ENCODE results near the gene CSPG4. TPM values are rescaled to one million over a fixed set of nuclear protein-coding genes. Genes with fewer than 3 reads are reported as not detected.

CSPG4 gene
- total RNA-seq, 1 donor from 2014 or later: 0.07 TPM

GRCh38 chr15:75661756-75662140 is 50.9 kb downstream of the CSPG4 start:
- Histone ChIP-seq H3K27ac (no peak overlapping the region), H3K4me2 (no peak overlapping the region), H3F3A (ENCODE audit: low read depth) (no peaks in the 10 kb centered on the region), H3K36me3 (no peaks in the 10 kb centered on the region), H4K20me1 (ENCODE audit: low read depth) (peaks cover 20% of the 10 kb centered on the region), H2AFZ (replicated peaks) (no peak overlapping the region), H3K9ac (no peak overlapping the region), H3K27me3 (no peaks in the 10 kb centered on the region), H3K4me3 (no peak overlapping the region), H3K9me3 (ENCODE audit: low read depth) (no peaks in the 10 kb centered on the region), H3K4me1 (no peaks in the 10 kb centered on the region), H3K79me2 (ENCODE audit: low read depth) (no peaks in the 10 kb centered on the region)
- DNase-seq (ENCODE audit: low spot score): no peak
- no peak for TF ChIP-seq EZH2 (IDR thresholded peaks at IDR 0.05)
- TF ChIP-seq EZH2phosphoT487 (IDR thresholded peaks at IDR 0.05): no peak
- no peak for TF ChIP-seq CTCF (IDR thresholded peaks at IDR 0.05)
- Mint-ChIP-seq H3K9me3 (no peaks in the 10 kb centered on the region), H3K27me3 (ENCODE audit: insufficient read depth, low read depth) (peaks cover 2% of the 10 kb centered on the region), H3K36me3 (peaks cover 3% of the 10 kb centered on the region), H3K4me3 (no peak overlapping the region), H3K4me1 (peaks cover 7% of the 10 kb centered on the region), H3K27ac (no peak overlapping the region)

- no peaks in the 10 kb centered on the region for H3K27me3 ChIP-seq
- no peaks in the 10 kb centered on the region for H3K4me1 ChIP-seq
- no peak overlapping the region for H3K4me2 ChIP-seq
- Mint-ChIP-seq H3K4me3 (no peak overlapping the region), H3K27me3 (ENCODE audit: insufficient read depth, low read depth) (peaks cover 2% of the 10 kb centered on the region), H3K9me3 (no peaks in the 10 kb centered on the region), H3K36me3 (peaks cover 4% of the 10 kb centered on the region), H3K4me1 (peaks cover 3% of the 10 kb centered on the region), H3K27ac (no peak overlapping the region)
- peak; percentile 42 for DNase-seq (ENCODE audit: low spot score)
- no peak overlapping the region for H3K4me3 ChIP-seq
- peaks cover 24% of the 10 kb centered on the region for H4K20me1 ChIP-seq (ENCODE audit: low read depth)
- TF ChIP-seq EZH2phosphoT487 (IDR thresholded peaks at IDR 0.05) (no peak), CTCF (IDR thresholded peaks at IDR 0.05) (no peak), EZH2 (IDR thresholded peaks at IDR 0.05) (no peak)
- H3F3A ChIP-seq (ENCODE audit: low read depth): no peaks in the 10 kb centered on the region
- H3K9ac ChIP-seq: no peak overlapping the region
- H3K9me3 ChIP-seq (ENCODE audit: low read depth): no peaks in the 10 kb centered on the region
- no peak overlapping the region for H3K27ac ChIP-seq
- H2AFZ ChIP-seq (replicated peaks): no peak overlapping the region
- no peaks in the 10 kb centered on the region for H3K79me2 ChIP-seq (ENCODE audit: low read depth)
- H3K36me3 ChIP-seq: no peaks in the 10 kb centered on the region
These were observed 51.4 kb downstream of the CSPG4 start for GRCh38 chr15:75661100-75661755.

GRCh38 chr15:75659928-75660645 is 52.6 kb downstream of the CSPG4 start:
- Histone ChIP-seq H3K4me2 (no peak overlapping the region), H3K9ac (no peak overlapping the region), H3K9me3 (ENCODE audit: low read depth) (no peaks in the 10 kb centered on the region), H3K27ac (no peak overlapping the region), H3K4me3 (no peak overlapping the region), H3F3A (ENCODE audit: low read depth) (no peaks in the 10 kb centered on the region), H2AFZ (replicated peaks) (no peak overlapping the region), H4K20me1 (ENCODE audit: low read depth) (peaks cover 35% of the 10 kb centered on the region), H3K4me1 (no peaks in the 10 kb centered on the region), H3K27me3 (no peaks in the 10 kb centered on the region), H3K79me2 (ENCODE audit: low read depth) (peaks cover 1% of the 10 kb centered on the region), H3K36me3 (no peaks in the 10 kb centered on the region)
- peak overlapping the region; percentile 40 for H3K27ac Mint-ChIP-seq
- peaks cover 6% of the 10 kb centered on the region for H3K36me3 Mint-ChIP-seq
- no peaks in the 10 kb centered on the region for H3K9me3 Mint-ChIP-seq
- DNase-seq (ENCODE audit: low spot score): no peak
- H3K27me3 Mint-ChIP-seq (ENCODE audit: insufficient read depth, low read depth): peaks cover 2% of the 10 kb centered on the region
- no peak overlapping the region for H3K4me3 Mint-ChIP-seq
- no peak for TF ChIP-seq EZH2phosphoT487 (IDR thresholded peaks at IDR 0.05)
- no peak for TF ChIP-seq EZH2 (IDR thresholded peaks at IDR 0.05)
- TF ChIP-seq CTCF (IDR thresholded peaks at IDR 0.05): no peak
- peaks cover 3% of the 10 kb centered on the region for H3K4me1 Mint-ChIP-seq
